ENCODE results near the gene EIF4E3.

The EIF4E3 gene

GRCh38 chr3:71685686-71686085 lies 39.5 kb downstream of the EIF4E3 start:
- FAIRE-seq, result no peak

GRCh38 chr3:71684757-71685386 lies 40.3 kb downstream of the EIF4E3 start:
- FAIRE-seq, result no peak

- FAIRE-seq, result no peak
Observed at GRCh38 chr3:71684046-71684756, 41.0 kb downstream of the EIF4E3 start.

- no peak for FAIRE-seq
Observed at GRCh38 chr3:71681224-71681668, 44.0 kb downstream of the EIF4E3 start.

GRCh38 chr3:71680603-71681002 lies 44.6 kb downstream of the EIF4E3 start:
- no peak for FAIRE-seq

- no peak for FAIRE-seq
Observed at GRCh38 chr3:71676931-71677330, 48.3 kb downstream of the EIF4E3 start.

GRCh38 chr3:71673486-71673885 lies 51.7 kb downstream of the EIF4E3 start:
- FAIRE-seq, result no peak

- no peak for FAIRE-seq
Observed at GRCh38 chr3:71672807-71673206, 52.4 kb downstream of the EIF4E3 start.

- no peak for FAIRE-seq
Observed at GRCh38 chr3:71672340-71672739, 52.9 kb downstream of the EIF4E3 start.

- FAIRE-seq, result no peak
Observed at GRCh38 chr3:71671216-71671845, 53.9 kb downstream of the EIF4E3 start.

GRCh38 chr3:71662568-71662967 lies 62.6 kb downstream of the EIF4E3 start:
- no peak for FAIRE-seq

- no peak for FAIRE-seq
Observed at GRCh38 chr3:71662056-71662455, 63.1 kb downstream of the EIF4E3 start.

GRCh38 chr3:71659864-71660591 lies 65.2 kb downstream of the EIF4E3 start:
- no peak for FAIRE-seq

- FAIRE-seq, result no peak
Observed at GRCh38 chr3:71657831-71658530, 67.2 kb downstream of the EIF4E3 start.

- FAIRE-seq, result no peak
Observed at GRCh38 chr3:71655061-71655460, 70.1 kb downstream of the EIF4E3 start.

- no peak for FAIRE-seq
Observed at GRCh38 chr3:71653414-71653807, 71.8 kb downstream of the EIF4E3 start.

GRCh38 chr3:71652781-71653413 lies 72.3 kb downstream of the EIF4E3 start:
- FAIRE-seq, result no peak

- no peak for FAIRE-seq
Observed at GRCh38 chr3:71651625-71652024, 73.6 kb downstream of the EIF4E3 start.

GRCh38 chr3:71650372-71650771 lies 74.8 kb downstream of the EIF4E3 start:
- FAIRE-seq, result no peak

- no peak for FAIRE-seq
Observed at GRCh38 chr3:71649757-71650156, 75.4 kb downstream of the EIF4E3 start.

GRCh38 chr3:71647751-71648150 lies 77.5 kb downstream of the EIF4E3 start:
- no peak for FAIRE-seq

GRCh38 chr3:71646971-71647370 lies 78.2 kb downstream of the EIF4E3 start:
- no peak for FAIRE-seq

Measured in TTC549 (cell line).